DOHH2 (cell line): ENCODE measurements around the gene SH3RF3.

Experiments
- H3F3A ChIP-seq: fragments of 200-600 bp; sonication (generic), shearing (Covaris generic); 2 replicates; pipeline ENCODE4 v1.6.0; 2016; ENCODE audit warnings: antibody characterized with exemption, mild to moderate bottlenecking; ENCODE audit not compliant: control insufficient read depth, insufficient read depth
- H3K27ac ChIP-seq: fragments of 200-600 bp; sonication (generic); 2 replicates; pipeline ENCODE4 v1.5.1; 2014; ENCODE audit warnings: low read depth, mild to moderate bottlenecking, low read length, moderate library complexity
- H3K27me3 ChIP-seq: fragments of 200-600 bp; sonication (generic); 2 replicates; pipeline ENCODE4 v1.6.1; 2014; ENCODE audit warnings: mild to moderate bottlenecking, low read length, mixed read lengths; ENCODE audit not compliant: control insufficient read depth
- H3K36me3 ChIP-seq: fragments of 200-600 bp; sonication (generic); 2 replicates; pipeline ENCODE4 v1.6.1; 2014; ENCODE audit warnings: mild to moderate bottlenecking, low read length, moderate library complexity, mixed read lengths; ENCODE audit not compliant: control insufficient read depth
- H3K4me1 ChIP-seq: fragments of 200-600 bp; sonication (generic); 2 replicates; pipeline ENCODE4 v1.6.1; 2014; ENCODE audit warnings: mild to moderate bottlenecking, low read length, mixed read lengths; ENCODE audit not compliant: control insufficient read depth
- H3K4me2 ChIP-seq: fragments of 200-600 bp; sonication (generic); 2 replicates; pipeline ENCODE4 v1.6.0; 2014; ENCODE audit warnings: mild to moderate bottlenecking, low read length, moderate library complexity
- H3K4me3 ChIP-seq: fragments of 200-600 bp; sonication (generic); 2 replicates; pipeline ENCODE4 v1.5.1; 2014; ENCODE audit warnings: mild to moderate bottlenecking, low read length, mixed read lengths
- H3K79me2 ChIP-seq: fragments of 200-600 bp; sonication (generic); 2 replicates; pipeline ENCODE4 v1.6.1; 2014; ENCODE audit warnings: mild to moderate bottlenecking, low read length, mixed read lengths; ENCODE audit not compliant: control insufficient read depth
- H3K9me2 ChIP-seq: fragments of 200-600 bp; sonication (generic); replicated peaks from 2 replicates; pipeline ENCODE4 v1.6.1; 2014; ENCODE audit warnings: mild to moderate bottlenecking, low read length, mixed read lengths; ENCODE audit not compliant: control insufficient read depth
- H3K9me3 ChIP-seq: fragments of 200-600 bp; sonication (generic); 2 replicates; pipeline ENCODE4 v1.6.1; 2014; ENCODE audit warnings: antibody characterized with exemption, low read length, mixed read lengths; ENCODE audit not compliant: control insufficient read depth, insufficient read depth
- H4K20me1 ChIP-seq: fragments of 200-600 bp; sonication (generic); 2 replicates; pipeline ENCODE4 v1.6.0; 2014; ENCODE audit warnings: low read depth, mild to moderate bottlenecking, antibody characterized with exemption, low read length, moderate library complexity; ENCODE audit not compliant: control insufficient read depth, insufficient read depth
- EZH2phosphoT487 ChIP-seq: fragments of 200-600 bp; sonication (generic); IDR thresholded peaks from 2 replicates; pipeline ENCODE4 v1.6.1; 2017; ENCODE audit warnings: borderline replicate concordance, mild to moderate bottlenecking, antibody characterized with exemption, low read length, moderate library complexity, mixed read lengths
- TF ChIP-seq, protein P1 (sequence below): fragments of 200-600 bp; sonication (generic); IDR thresholded peaks from one replicate; pipeline ENCODE4 v1.5.1; 2014; ENCODE audit warnings: antibody characterized with exemption, mild to moderate bottlenecking, low read depth, low read length; ENCODE audit not compliant: poor library complexity, severe bottlenecking

The SH3RF3 gene

DNA sequence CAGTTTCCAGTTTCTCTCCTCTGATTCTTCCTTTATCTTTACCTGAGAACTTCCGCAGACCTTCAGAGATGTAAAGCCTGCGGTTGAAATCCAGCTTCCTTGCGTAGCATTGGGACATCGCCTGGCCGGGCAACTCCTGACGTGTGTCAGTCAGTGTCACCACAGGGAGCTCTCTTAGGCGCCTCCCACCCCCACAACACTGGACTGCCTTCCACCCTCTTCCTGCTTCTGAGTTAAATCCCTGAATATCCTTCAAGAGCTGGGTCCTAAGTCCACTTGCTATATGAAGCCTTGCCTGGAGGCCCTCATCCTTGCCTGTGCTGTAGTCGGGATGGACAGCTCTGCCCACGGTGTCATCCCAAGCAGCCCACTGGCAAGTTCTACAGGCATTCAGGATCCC lies 305.3 kb downstream of the SH3RF3 start:
- Histone ChIP-seq H3K4me1 (no peaks in the 10 kb centered on the region), H4K20me1 (no peaks in the 10 kb centered on the region), H3K4me2 (no peak overlapping the region), H3F3A (no peaks in the 10 kb centered on the region), H3K9me2 (no peaks in the 10 kb centered on the region), H3K27ac (no peak overlapping the region), H3K36me3 (no peaks in the 10 kb centered on the region), H3K4me3 (no peak overlapping the region), H3K79me2 (no peaks in the 10 kb centered on the region), H3K9me3 (no peaks in the 10 kb centered on the region), H3K27me3 (no peaks in the 10 kb centered on the region)
- TF ChIP-seq EZH2phosphoT487, result no peak
- TF ChIP-seq, protein P1, sequence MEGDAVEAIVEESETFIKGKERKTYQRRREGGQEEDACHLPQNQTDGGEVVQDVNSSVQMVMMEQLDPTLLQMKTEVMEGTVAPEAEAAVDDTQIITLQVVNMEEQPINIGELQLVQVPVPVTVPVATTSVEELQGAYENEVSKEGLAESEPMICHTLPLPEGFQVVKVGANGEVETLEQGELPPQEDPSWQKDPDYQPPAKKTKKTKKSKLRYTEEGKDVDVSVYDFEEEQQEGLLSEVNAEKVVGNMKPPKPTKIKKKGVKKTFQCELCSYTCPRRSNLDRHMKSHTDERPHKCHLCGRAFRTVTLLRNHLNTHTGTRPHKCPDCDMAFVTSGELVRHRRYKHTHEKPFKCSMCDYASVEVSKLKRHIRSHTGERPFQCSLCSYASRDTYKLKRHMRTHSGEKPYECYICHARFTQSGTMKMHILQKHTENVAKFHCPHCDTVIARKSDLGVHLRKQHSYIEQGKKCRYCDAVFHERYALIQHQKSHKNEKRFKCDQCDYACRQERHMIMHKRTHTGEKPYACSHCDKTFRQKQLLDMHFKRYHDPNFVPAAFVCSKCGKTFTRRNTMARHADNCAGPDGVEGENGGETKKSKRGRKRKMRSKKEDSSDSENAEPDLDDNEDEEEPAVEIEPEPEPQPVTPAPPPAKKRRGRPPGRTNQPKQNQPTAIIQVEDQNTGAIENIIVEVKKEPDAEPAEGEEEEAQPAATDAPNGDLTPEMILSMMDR, result no peak

DNA sequence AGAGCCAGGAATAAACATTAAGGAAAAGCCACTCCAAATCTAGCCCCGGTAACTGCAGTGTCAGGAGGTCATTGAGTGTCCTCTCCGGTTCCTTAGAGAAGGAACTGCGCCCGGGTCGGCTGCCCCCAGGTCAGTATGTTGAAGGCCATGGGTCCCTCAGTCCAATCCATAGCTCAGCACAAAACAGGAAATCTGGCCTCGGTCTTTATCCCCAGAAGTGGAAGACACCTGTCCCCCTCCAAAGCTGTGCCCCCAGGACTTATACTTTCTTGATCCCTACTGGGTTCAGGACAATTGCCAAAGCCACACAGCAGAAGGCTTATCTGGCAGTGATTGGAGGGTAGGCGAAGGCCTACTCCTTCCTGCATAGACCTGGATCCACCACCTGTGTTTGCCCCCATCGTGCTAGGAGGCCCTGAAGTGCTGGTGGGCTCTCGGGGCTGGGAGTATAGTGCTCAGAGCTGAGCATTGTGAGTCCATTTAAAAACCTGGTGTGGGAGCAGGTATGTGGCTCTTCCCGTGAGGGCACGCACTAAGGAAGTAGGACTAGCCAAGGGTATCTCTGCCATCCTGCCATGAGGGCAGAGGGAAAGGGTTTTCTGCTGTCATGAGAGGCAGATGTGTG lies 306.2 kb downstream of the SH3RF3 start:
- H3K4me2 ChIP-seq, result no peak overlapping the region
- no peaks in the 10 kb centered on the region for H3K9me3 ChIP-seq
- no peaks in the 10 kb centered on the region for H3K9me2 ChIP-seq
- H3K27me3 ChIP-seq, result no peaks in the 10 kb centered on the region
- H3F3A ChIP-seq, result no peaks in the 10 kb centered on the region
- TF ChIP-seq EZH2phosphoT487, result no peak
- TF ChIP-seq, protein P1, result no peak
- no peak overlapping the region for H3K27ac ChIP-seq
- no peaks in the 10 kb centered on the region for H3K79me2 ChIP-seq
- no peaks in the 10 kb centered on the region for H3K36me3 ChIP-seq
- H3K4me1 ChIP-seq, result no peaks in the 10 kb centered on the region
- no peak overlapping the region for H3K4me3 ChIP-seq
- no peaks in the 10 kb centered on the region for H4K20me1 ChIP-seq

DNA sequence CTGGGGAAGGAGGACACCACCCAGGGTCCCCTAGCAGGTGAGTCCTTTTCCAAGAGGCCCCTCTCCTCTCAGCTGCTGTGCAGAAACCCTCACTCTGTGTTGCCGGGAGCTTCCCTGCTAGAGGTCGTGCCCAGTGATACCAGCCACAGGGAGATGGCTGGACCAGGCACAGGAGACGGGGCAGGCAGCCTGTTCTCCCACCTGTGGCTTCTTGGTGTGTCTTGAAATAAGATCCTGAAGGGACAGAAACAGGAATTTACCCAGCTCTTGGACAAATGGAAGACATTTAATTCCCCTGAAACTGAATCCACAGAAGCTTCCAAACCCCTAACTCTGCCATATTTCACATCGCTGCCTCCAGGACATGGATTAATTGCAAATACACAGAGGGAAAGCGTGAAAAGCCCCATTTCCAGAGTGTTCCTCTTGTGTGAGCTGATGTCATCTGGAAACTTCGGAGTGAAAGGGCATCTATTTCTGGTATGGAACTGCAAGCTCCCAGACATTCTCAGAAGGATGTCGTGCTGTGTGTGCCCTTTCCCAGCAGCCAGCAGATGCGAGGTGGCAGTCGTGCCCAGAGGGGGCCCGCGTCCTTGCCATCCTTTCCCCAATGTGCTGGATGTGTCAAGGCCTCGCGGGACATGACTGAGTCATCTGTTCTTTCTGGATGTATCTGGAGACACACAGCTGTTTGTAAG lies 307.0 kb downstream of the SH3RF3 start:
- no peaks in the 10 kb centered on the region for H3K36me3 ChIP-seq
- no peaks in the 10 kb centered on the region for H3F3A ChIP-seq
- H3K27ac ChIP-seq, result no peak overlapping the region
- no peaks in the 10 kb centered on the region for H4K20me1 ChIP-seq
- H3K9me3 ChIP-seq, result no peaks in the 10 kb centered on the region
- no peaks in the 10 kb centered on the region for H3K27me3 ChIP-seq
- no peak for TF ChIP-seq EZH2phosphoT487
- TF ChIP-seq, protein P1, result no peak
- no peaks in the 10 kb centered on the region for H3K4me1 ChIP-seq
- no peaks in the 10 kb centered on the region for H3K9me2 ChIP-seq
- H3K79me2 ChIP-seq, result no peaks in the 10 kb centered on the region
- no peak overlapping the region for H3K4me3 ChIP-seq
- H3K4me2 ChIP-seq, result no peak overlapping the region
